Measurements from ENCODE around the gene DGCR6.
A peak's percentile ranks its signal among the peaks of the same experiment; 100 is the strongest.
"Not testable (repeated sequence)": the region's sequence is repeated elsewhere in the genome, so short reads cannot be mapped to it uniquely, and the experiment has no call there.

Gene DGCR6

DNA sequence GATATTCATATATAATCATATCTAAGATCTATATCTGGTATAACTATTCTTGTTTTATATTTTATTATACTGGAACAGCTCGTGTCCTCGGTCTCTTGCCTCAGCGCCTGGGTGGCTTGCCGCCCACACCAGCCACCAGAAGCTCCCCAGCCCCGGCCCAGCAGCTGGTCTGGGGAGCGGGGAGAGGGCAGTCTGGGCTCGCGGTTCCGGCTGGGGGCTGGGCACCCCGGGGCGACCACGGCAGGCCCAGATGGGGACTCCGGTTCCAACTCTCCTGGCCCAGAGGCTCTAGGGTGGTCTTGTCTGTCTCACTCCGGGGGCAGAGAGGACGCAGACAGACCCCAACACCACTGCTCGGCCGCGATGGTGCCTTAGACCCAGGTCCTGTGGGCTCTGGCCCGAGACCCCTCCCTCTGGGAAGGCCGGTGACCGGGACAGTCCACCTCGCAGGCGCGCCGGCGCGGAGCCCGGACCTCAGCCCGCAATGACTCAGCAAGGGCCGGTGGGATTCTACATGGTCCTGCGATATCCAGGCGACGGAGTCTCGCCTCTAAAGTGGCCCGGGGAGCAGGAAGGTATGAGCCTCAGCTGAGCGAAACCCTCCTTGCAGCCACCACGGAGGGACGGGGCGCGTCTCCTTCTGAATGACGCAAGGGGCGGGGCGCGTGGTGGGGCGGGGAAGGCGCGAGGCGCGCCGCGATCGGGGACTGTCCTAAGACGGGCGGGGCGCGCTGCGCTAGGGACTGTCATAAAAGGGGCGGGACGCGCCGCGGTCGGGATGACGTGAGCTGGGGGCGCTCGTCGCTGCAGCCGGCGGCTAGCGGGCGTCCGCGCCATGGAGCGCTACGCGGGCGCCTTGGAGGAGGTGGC lies at the start of gene DGCR6:
Gene DGCR6 (plus strand): TSS at position 781 of the 870 bp plus-strand sequence. CDS start 55 bp downstream, at position 836.
- DNase-seq: no peak

DNA sequence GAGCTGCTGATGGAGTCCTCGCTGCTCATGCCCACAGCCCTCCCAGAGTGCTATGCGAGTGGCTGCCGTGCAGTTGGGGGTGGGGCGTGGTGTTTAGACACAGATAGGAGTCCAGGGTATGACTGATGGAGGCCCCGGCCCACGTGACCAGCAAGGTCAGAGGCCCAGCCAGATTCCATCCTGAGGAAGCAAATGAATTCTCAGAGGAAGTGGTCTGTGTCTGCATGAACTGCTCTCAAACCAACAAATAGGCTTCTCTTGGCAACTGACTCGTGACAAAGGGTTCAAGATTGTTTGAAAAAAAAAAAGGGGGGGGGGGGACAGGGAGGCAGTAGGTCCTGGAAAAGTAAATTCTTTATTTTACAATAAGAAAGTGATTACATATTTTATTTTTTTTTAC lies 46.8 kb upstream of the DGCR6 start:
- DNase-seq: not testable (repeated sequence)

GRCh38 chr22:18881260-18881659 lies 24.9 kb upstream of the DGCR6 start:
- DNase-seq: peak; percentile 81

DNA sequence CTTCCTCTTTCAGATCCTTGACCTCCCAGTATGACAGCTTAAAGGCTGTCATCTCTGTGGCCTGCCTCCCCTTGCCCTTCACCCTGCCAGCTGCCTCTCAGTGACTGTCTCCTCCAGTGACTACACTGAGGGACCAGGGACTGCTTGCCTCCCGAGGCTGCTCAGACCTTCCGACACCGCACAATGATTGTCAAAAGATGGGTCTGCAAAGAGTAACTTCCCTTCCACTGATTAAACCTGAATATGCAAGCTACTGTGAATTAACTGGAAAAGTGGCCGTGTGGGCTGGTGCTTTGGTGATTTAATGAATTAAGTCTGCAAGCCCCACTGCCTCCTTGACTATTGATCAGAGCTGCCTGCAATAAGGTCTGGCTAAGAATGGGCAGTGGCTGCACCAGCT lies 21.7 kb upstream of the DGCR6 start:
- not testable (repeated sequence) for DNase-seq

GRCh38 chr22:18888115-18888514 lies 18.0 kb upstream of the DGCR6 start:
- DNase-seq: no peak

- not testable (repeated sequence) for DNase-seq
Measured at GRCh38 chr22:18890510-18891192, 15.5 kb upstream of the DGCR6 start.

DNA sequence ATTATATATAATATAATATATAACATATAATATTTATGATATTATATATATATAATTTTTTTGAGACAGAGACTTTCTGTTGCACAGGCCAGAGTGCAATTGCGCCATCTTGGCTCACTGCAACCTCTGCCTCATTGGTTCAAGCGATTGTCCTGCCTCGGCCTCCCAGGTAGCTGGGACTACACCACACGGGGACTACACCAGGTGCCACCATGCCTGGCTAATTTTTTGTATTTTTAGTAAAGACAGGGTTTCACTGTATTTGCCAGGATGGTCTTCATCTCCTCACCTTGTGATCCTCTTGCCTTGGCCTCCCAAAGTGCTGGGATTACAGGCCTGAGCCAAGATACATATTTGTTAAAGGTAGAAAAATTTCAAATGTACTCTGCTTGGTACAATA lies 12.3 kb upstream of the DGCR6 start:
- DNase-seq: not testable (repeated sequence)

DNA sequence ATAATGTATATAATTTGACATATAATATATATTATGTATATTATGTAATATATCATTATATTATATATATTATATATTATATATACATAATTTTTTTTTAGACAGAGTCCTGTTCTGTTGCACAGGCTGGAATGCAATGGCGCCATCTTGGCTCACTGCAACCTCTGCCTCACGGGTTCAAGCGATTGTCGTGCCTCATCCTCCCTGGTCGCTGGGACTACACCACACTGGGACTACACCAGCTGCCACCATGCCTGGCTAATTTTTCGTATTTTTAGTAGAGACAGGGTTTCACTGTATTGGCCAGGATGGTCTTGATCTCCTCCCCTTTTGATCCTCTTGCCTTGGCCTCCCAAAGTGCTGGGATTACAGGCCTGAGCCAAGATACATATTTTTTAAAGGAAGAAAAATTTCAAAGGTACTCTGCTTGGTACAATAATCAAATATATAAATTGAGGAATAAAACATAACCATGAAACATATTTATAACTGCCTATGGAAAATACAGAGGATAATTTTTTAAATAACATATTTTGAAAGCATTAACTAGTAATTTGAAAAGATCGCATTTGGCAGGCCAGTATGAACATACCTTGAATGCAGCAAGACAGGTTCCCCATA lies 10.0 kb upstream of the DGCR6 start:
- DNase-seq: not testable (repeated sequence)

GRCh38 chr22:18906410-18906745 lies 258 bp downstream of the DGCR6 start:
- DNase-seq: not testable (repeated sequence)

- DNase-seq: no peak
Measured at GRCh38 chr22:18906896-18907295, 776 bp downstream of the DGCR6 start.

DNA sequence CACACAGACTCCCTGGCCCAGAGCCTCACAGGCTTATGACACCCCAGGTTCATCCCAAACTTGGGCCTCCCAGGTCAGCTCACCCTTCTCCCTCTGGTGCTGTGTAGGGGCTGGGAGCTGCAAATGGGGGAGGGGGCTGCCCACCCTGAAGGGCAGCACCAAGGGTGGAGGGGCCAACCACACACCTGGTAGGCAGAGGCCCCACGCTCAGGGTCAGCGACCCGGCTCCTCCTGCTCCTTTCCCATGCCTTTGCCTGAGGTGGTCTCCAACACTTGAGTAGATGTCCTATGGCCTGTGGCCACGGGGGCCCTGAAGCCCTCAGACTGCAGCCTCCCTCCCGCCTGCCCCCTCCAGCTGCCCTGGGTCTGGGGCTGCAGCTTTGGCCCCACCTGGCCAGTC lies 3.4 kb downstream of the DGCR6 start:
- DNase-seq: no peak

DNA sequence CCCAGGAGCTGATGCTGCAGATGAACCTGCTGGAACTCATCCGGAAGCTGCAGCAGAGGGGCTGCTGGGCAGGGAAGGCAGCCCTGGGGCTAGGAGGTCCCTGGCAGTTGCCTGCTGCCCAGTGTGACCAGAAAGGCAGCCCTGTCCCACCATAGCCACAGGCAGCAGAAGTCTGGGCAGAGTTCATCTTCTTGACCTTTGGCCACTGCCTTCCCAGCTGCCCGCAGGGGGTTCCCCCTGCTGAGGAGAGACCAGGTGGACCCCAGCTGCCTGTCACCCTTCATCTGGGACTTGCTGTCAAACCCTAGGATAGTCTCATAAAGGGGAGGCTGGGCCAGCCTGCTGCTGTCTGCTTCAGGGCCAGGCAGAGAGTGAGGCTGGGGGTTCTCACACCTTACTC lies 5.4 kb downstream of the DGCR6 start:
- DNase-seq: not testable (repeated sequence)

DNA sequence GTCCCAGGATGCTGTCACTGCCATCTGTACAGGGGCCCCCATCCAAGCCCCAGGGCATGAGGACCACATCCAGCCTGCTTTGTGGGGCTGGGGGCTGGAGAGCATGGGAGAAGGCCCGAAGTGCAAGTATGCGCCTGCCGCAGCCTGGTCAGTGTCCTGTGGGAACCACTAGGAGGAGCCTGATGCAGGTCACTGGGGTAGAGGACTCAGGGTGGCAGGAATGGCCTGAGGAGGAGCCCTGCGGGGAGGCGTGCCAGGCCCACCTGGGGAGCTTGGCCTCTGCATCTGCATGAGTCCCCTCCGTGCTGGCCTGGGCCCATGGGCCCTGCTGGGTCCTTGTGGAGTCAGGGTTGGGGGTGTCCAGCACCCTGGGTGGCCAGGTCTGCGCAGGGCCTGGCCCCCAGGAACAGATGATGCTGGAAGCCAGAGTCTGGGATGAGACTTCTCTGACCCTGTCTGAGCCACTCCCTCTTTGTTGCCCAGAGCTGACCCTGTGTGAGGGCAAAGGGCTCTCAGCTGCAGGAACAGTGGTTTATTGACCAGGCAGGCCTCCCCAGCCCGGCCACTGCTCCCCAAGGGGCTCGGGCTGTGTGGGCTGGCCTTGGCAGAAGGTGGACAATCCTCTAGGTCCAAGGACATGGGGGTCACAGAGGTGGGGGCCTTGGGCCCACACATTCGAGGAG lies 6.3 kb downstream of the DGCR6 start:
- not testable (repeated sequence) for DNase-seq

DNA sequence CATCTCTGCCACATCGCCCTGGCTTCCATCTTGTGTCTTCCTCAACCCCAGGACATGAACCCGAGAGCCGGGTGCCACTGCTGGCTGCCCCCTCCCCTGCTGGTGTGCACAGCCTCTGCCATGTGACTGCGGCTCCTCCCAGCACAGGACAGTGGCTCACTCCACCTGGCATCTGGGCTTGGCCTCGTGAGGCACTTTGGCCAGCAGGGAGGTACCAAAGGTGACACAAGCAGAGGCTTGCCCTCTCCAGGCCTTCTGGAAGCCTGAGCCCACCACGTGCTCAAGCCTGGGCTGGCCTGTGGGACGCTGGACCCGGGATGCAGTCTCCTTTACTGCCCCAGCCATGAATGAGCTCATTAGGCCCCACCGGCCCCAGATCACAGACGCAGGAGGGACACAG lies 8.4 kb downstream of the DGCR6 start:
- DNase-seq: not testable (repeated sequence)

GRCh38 chr22:18915550-18915949 lies 9.4 kb downstream of the DGCR6 start:
- not testable (repeated sequence) for DNase-seq

DNA sequence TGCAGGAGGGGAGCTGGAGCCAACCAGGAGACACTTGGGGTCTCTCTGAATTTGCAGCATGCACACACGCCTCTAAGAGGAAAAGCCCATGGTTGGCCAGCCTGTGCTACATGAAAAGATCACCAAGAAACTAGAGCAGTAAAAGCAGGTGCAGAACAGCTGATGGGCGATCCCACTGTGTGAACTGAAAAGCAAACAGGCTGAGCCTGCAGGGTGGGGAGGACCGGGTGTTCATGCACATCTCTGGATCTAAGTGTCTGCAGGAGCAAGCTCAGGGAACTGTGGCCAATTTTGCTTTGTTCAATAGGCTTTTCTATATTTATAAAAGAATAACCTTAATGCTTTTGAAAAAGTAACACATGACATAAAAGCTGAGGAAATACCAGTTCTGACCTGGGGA lies 11.7 kb downstream of the DGCR6 start:
- not testable (repeated sequence) for DNase-seq

DNA sequence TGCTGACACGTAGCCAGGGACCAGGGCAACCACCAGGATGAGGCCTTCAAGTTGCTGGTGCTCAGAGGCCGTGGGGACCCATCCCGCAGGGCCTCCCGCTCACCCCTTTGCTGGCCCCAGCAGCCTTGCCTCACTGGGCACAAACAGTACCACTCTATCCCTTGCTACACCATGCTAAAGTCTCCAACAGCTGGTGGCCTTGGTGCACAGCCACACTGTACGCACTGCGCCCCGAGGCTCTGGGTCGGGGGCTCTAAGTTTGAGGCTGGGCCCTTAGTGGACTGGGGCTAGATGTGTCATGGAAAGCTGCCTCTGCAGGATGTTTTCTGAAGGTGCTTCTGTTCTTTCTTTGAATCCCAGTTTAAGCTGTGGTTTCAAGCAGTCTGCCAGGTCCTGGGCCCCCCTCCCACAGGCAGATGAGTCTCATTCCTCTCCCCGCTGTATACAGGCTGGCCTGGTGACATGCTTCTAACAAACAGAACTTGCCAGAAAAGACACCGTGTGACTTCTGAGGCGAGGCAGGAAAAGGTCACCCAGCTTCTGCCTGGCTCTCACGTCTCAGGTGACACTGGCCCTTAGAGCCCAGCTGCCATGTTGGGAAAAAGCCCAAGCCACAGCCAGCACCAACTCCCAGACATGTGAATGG lies 14.3 kb downstream of the DGCR6 start:
- not testable (repeated sequence) for DNase-seq

DNA sequence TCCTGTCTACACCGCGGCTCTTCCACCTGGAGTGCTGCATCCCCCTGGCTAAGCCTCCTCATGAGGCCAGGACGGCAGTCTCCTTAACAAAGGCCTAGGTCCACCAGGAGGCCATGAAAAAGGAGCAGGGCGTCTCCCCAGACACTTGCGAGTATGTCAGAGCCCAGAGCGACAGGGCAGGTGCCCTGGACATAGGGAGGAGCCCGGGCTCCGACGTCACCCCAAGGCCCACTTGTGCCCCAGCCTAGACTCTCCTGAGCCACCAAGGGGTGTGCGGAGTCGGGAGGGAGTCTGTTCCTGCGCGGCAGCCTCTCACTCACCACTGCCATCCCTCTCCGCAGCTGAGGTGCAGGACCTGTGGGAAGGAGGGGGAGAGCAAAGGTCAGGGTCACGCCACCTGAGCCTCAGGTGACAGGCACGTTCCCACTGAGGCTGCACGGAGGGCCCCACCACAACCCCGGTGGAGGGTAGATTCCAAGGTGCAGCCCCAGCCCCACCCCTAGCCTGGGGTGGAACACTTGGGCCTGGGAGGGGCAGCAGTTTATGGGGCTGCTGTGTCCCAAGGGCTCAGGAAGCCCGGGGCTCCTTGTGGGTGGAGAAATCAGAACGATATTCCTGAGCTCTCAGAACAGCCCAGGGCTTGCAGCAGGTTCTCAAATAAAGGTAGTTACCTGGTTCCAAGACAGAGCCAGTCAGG lies 19.4 kb downstream of the DGCR6 start:
- DNase-seq: no peak

GRCh38 chr22:18927020-18927419 lies 20.9 kb downstream of the DGCR6 start:
- DNase-seq: no peak

DNA sequence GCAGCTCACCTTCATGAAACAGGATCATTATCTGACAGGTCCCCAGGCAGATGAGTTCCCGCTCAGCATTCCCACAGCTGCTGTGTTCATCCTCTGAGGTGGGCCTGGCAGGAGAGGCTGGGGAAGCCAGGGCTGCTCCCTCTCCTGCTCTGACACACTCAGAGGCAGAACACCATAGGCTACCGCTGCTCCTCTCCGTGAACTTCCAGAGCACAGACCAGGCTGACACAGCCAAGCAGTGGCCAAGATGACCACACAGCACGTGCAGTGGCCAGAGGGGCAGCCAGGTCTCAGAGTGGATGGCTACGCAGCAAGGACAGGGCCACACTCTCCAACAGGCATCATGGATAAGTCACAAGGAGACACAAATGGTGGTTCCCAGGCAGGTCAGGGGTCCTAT lies 21.5 kb downstream of the DGCR6 start:
- DNase-seq: no peak

- DNase-seq: no peak
Measured at GRCh38 chr22:18929459-18929858, 23.3 kb downstream of the DGCR6 start.
